HG03342 (cell line): ENCODE measurements around the gene ACADVL.

Source experiments
- ATAC-seq: cut with Tn5 transposase; IDR thresholded peaks from one replicate; pipeline ENCODE4 v1.9.1; 2021; ENCODE audit warnings: mild to moderate bottlenecking, moderate library complexity; ENCODE audit not compliant: unreplicated experiment

ACADVL gene

GRCh38 chr17:7216242-7217112, 3.3 kb upstream of the ACADVL start:
- no peak for ATAC-seq

- ATAC-seq, result no peak
Observed at GRCh38 chr17:7217113-7217987, 2.4 kb upstream of the ACADVL start.

GRCh38 chr17:7218166-7218565, 1.6 kb upstream of the ACADVL start:
- no peak for ATAC-seq

GRCh38 chr17:7218758-7219157, 980 bp upstream of the ACADVL start:
- no peak for ATAC-seq

GRCh38 chr17:7219229-7219811, 418 bp upstream of the ACADVL start:
- ATAC-seq, result no peak

GRCh38 chr17:7220593-7221277, 997 bp downstream of the ACADVL start:
- no peak for ATAC-seq

- no peak for ATAC-seq
Observed at GRCh38 chr17:7221278-7222092, 1.7 kb downstream of the ACADVL start.

GRCh38 chr17:7222093-7222971, 2.6 kb downstream of the ACADVL start:
- ATAC-seq, result no peak

GRCh38 chr17:7222972-7223292, 3.2 kb downstream of the ACADVL start:
- no peak for ATAC-seq

- ATAC-seq, result no peak
Observed at GRCh38 chr17:7223375-7223774, 3.6 kb downstream of the ACADVL start.

GRCh38 chr17:7224110-7224509, 4.4 kb downstream of the ACADVL start:
- ATAC-seq, result no peak

- no peak for ATAC-seq
Observed at GRCh38 chr17:7224661-7225111, 4.9 kb downstream of the ACADVL start.

- no peak for ATAC-seq
Observed at GRCh38 chr17:7225711-7226331, 6.1 kb downstream of the ACADVL start.

GRCh38 chr17:7226721-7227710, 7.3 kb downstream of the ACADVL start:
- no peak for ATAC-seq

GRCh38 chr17:7228920-7229319, 9.2 kb downstream of the ACADVL start:
- no peak for ATAC-seq

- no peak for ATAC-seq
Observed at GRCh38 chr17:7229504-7229903, 9.8 kb downstream of the ACADVL start.

- ATAC-seq, result no peak
Observed at GRCh38 chr17:7232114-7232513, 12.4 kb downstream of the ACADVL start.

GRCh38 chr17:7233701-7234082, 14.0 kb downstream of the ACADVL start:
- ATAC-seq, result no peak
